Osteoblast (primary cell): ENCODE measurements around the gene JPH3. TPM values are rescaled to one million over a fixed set of nuclear protein-coding genes. Genes with fewer than 3 reads are reported as not detected.
A peak's percentile ranks its signal among the peaks of the same experiment; 100 is the strongest.

Source experiments
- DNase-seq: peaks from one replicate; pipeline ENCODE4 v3.0.0; 2011; ENCODE audit warnings: low spot score, mixed read lengths; ENCODE audit not compliant: insufficient read length; ENCODE audit errors: missing footprints
- H2AFZ ChIP-seq: 2 replicates; pipeline ENCODE4 v1.6.0; 2011; ENCODE audit warnings: mild to moderate bottlenecking, low read length
- H3K27ac ChIP-seq: 2 replicates; pipeline ENCODE4 v1.5.1; 2011; ENCODE audit warnings: mild to moderate bottlenecking, low read depth, low read length, moderate library complexity
- H3K27me3 ChIP-seq: 2 replicates; pipeline ENCODE4 v1.6.0; 2012; ENCODE audit warnings: mild to moderate bottlenecking, control low read depth, inconsistent platforms, low read length, moderate library complexity; ENCODE audit not compliant: insufficient read depth
- H3K36me3 ChIP-seq: 2 replicates; pipeline ENCODE4 v1.5.1; 2011; ENCODE audit warnings: mild to moderate bottlenecking, low read length, control low read depth, moderate library complexity; ENCODE audit not compliant: insufficient read depth
- H3K4me1 ChIP-seq: 2 replicates; pipeline ENCODE4 v1.5.1; 2011; ENCODE audit warnings: mild to moderate bottlenecking, low read length, control low read depth, moderate library complexity; ENCODE audit not compliant: insufficient read depth
- H3K4me2 ChIP-seq: 2 replicates; pipeline ENCODE4 v1.6.0; 2011; ENCODE audit warnings: mild to moderate bottlenecking, low read length; ENCODE audit not compliant: insufficient read depth
- H3K4me3 ChIP-seq: fragments of 200-600 bp; sonication (generic); 3 replicates; pipeline ENCODE4 v1.5.1; 2012; ENCODE audit warnings: mild to moderate bottlenecking, low read length, inconsistent platforms; ENCODE audit not compliant: insufficient read depth
- H3K79me2 ChIP-seq: 2 replicates; pipeline ENCODE4 v1.6.0; 2012; ENCODE audit warnings: mild to moderate bottlenecking, low read length, control low read depth, inconsistent platforms; ENCODE audit not compliant: insufficient read depth
- H3K9me3 ChIP-seq: 2 replicates; pipeline ENCODE4 v1.5.1; 2011; ENCODE audit warnings: low read depth, low read length, control low read depth
- H4K20me1 ChIP-seq: 2 replicates; pipeline ENCODE4 v1.6.0; 2012; ENCODE audit warnings: mild to moderate bottlenecking, low read length, control low read depth; ENCODE audit not compliant: insufficient read depth
- total RNA-seq: library from RNA; depleted of rRNA; stranded (reverse); fragments of >200 nt; gene quantifications from 2 replicates; pipeline ENCODE4 v1.2.3, GENCODE V29; 2012
- TF ChIP-seq, protein P1 (sequence below): IDR thresholded peaks from 2 replicates; pipeline ENCODE4 v1.5.1; 2011; ENCODE audit warnings: mild to moderate bottlenecking, low read depth, low read length, moderate library complexity; ENCODE audit errors: extremely low read depth

Gene JPH3
- total RNA-seq, 1 donor = not detected

DNA sequence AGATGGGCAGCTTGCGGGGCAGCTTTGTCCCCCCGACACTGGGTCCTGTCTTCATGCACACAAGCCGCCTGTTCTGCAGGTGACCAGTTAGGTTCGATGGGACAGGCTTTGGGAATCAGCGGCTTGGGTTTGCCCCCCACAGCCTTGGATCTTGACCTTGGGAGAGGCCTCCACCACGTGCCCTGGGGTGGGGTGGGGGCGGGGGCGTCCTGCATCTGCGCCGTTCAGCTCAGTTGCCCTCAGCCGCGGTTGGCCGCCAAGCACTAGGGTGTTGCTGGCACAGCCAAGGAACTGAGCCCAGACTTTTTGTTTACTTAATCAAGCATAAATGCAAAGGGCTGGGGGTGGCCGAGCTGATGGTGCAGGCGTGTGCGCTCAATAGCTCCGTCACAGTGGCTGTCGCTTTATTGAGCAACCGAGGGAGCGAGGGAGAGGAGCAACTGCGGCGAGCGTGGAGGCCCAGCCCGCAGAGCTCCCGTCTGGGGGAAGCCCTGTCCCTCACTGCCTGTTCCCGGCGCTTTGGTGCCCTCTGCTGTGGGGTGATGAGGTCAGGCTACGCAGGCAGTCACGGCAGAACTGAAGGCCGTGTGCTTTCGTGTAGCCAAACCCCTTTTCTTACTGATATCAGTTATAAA is 33.9 kb downstream of the JPH3 start:
- peak overlapping the region; percentile 75 for H3K4me2 ChIP-seq
- TF ChIP-seq, protein P1, sequence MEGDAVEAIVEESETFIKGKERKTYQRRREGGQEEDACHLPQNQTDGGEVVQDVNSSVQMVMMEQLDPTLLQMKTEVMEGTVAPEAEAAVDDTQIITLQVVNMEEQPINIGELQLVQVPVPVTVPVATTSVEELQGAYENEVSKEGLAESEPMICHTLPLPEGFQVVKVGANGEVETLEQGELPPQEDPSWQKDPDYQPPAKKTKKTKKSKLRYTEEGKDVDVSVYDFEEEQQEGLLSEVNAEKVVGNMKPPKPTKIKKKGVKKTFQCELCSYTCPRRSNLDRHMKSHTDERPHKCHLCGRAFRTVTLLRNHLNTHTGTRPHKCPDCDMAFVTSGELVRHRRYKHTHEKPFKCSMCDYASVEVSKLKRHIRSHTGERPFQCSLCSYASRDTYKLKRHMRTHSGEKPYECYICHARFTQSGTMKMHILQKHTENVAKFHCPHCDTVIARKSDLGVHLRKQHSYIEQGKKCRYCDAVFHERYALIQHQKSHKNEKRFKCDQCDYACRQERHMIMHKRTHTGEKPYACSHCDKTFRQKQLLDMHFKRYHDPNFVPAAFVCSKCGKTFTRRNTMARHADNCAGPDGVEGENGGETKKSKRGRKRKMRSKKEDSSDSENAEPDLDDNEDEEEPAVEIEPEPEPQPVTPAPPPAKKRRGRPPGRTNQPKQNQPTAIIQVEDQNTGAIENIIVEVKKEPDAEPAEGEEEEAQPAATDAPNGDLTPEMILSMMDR = peak; percentile 71
- no peaks in the 10 kb centered on the region for H3K79me2 ChIP-seq
- H3K4me1 ChIP-seq = no peaks in the 10 kb centered on the region
- H2AFZ ChIP-seq = peak overlapping the region; percentile 59
- H4K20me1 ChIP-seq = no peaks in the 10 kb centered on the region
- H3K27me3 ChIP-seq = peaks cover 36% of the 10 kb centered on the region
- H3K9me3 ChIP-seq = peaks cover under 1% of the 10 kb centered on the region
- no peaks in the 10 kb centered on the region for H3K36me3 ChIP-seq
- DNase-seq = peak; percentile 100
- peak overlapping the region; percentile 47 for H3K4me3 ChIP-seq
- no peak overlapping the region for H3K27ac ChIP-seq

DNA sequence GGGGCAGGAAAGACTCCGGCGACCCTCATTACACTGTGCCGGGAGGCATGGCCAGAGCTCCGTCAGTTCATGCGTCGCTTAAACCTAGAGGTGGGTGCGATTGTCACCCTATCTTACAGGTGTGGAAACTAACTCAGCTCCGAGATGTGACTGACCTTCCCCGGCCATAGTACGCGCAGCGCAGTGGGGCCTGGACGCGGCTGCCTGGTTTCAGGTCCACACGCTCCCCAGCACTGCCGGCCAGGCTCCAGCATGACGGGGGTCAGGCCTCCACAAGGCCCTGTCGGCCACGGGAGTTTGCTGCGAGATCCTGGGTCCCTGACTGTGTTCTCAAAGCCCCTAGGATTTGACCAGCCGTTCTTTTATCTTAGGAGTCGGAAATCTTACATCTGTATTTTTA is 34.4 kb downstream of the JPH3 start:
- peak overlapping the region; percentile 75 for H3K4me2 ChIP-seq
- no peaks in the 10 kb centered on the region for H3K4me1 ChIP-seq
- no peaks in the 10 kb centered on the region for H3K36me3 ChIP-seq
- H4K20me1 ChIP-seq = no peaks in the 10 kb centered on the region
- no peaks in the 10 kb centered on the region for H3K9me3 ChIP-seq
- TF ChIP-seq, protein P1 = no peak
- no peak overlapping the region for H3K4me3 ChIP-seq
- no peak for DNase-seq
- no peak overlapping the region for H2AFZ ChIP-seq
- no peaks in the 10 kb centered on the region for H3K79me2 ChIP-seq
- H3K27me3 ChIP-seq = peaks cover 31% of the 10 kb centered on the region
- H3K27ac ChIP-seq = no peak overlapping the region

DNA sequence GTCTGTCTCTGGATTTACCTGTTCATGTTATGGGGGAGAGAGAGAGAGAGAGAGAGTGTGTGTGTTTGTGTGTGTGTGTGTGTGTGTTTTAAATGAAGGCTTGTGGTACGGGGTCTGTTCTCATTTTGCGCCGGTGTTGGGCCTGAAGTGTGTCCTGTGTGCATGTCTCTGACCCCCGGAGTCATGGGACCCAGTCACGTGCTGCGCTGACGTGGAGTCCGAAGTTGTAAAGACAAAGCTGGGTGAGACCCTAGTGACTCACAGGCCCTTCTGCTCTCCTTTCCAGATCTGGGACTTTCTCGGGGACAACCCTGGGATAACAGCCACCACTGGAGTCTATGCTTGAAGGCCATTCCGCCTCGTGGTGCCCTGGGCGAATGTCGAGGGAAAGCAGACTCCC is 35.0 kb downstream of the JPH3 start:
- no peaks in the 10 kb centered on the region for H3K9me3 ChIP-seq
- no peak for DNase-seq
- no peaks in the 10 kb centered on the region for H4K20me1 ChIP-seq
- H3K36me3 ChIP-seq = no peaks in the 10 kb centered on the region
- no peak overlapping the region for H3K4me2 ChIP-seq
- H3K79me2 ChIP-seq = no peaks in the 10 kb centered on the region
- peaks cover 26% of the 10 kb centered on the region for H3K27me3 ChIP-seq
- no peak overlapping the region for H3K4me3 ChIP-seq
- H3K4me1 ChIP-seq = no peaks in the 10 kb centered on the region
- TF ChIP-seq, protein P1 = no peak
- no peak overlapping the region for H2AFZ ChIP-seq
- H3K27ac ChIP-seq = no peak overlapping the region

DNA sequence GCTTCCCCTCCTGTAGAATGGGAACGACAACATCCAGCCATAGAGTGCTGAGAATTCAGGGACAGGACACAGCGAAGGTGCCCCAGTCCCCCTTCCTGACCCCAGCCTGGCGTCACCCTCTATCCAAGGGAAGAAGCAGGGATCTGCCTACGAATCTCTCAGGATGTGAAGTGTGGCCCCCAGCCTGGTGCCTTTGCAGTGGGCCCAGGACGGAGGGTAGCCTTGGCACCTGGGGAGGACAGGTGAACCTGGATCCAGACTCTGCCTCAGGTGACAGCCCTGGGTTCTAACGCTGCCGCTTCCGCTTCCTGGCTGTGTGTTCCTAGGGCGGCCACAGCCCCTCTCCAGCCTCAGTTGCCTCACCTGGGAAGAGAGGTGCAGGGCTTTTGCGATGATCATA is 36.4 kb downstream of the JPH3 start:
- Histone ChIP-seq H3K27ac (no peak overlapping the region), H4K20me1 (no peaks in the 10 kb centered on the region), H2AFZ (no peak overlapping the region), H3K79me2 (no peaks in the 10 kb centered on the region), H3K4me1 (no peaks in the 10 kb centered on the region), H3K4me2 (no peak overlapping the region), H3K4me3 (no peak overlapping the region), H3K27me3 (peaks cover 18% of the 10 kb centered on the region), H3K9me3 (no peaks in the 10 kb centered on the region), H3K36me3 (no peaks in the 10 kb centered on the region)
- DNase-seq = no peak
- TF ChIP-seq, protein P1 = no peak
